Type B pancreatic cell (in vitro differentiated cells): ENCODE measurements around the gene FOXN3. TPM values are rescaled to one million over a fixed set of nuclear protein-coding genes. Genes with fewer than 3 reads are reported as not detected.
"Not testable (repeated sequence)": the region's sequence is repeated elsewhere in the genome, so short reads cannot be mapped to it uniquely, and the experiment has no call there.

ENCODE experiments used
- DNase-seq: peaks from one replicate; pipeline ENCODE4 v3.0.0; 2021; ENCODE audit warnings: mixed read lengths; ENCODE audit not compliant: unreplicated experiment; ENCODE audit errors: extremely low spot score
- H3K27ac Mint-ChIP-seq: 2 replicates; pipeline ENCODE4 v1.8.0; 2021; ENCODE audit warnings: mild to moderate bottlenecking, mixed read lengths
- H3K27me3 Mint-ChIP-seq: 2 replicates; pipeline ENCODE4 v1.8.0; 2021; ENCODE audit warnings: mixed read lengths
- H3K36me3 Mint-ChIP-seq: 2 replicates; pipeline ENCODE4 v1.8.0; 2021; ENCODE audit warnings: mixed read lengths
- H3K4me1 Mint-ChIP-seq: one replicate; pipeline ENCODE4 v1.8.0; 2021; ENCODE audit warnings: mixed read lengths; ENCODE audit not compliant: unreplicated experiment
- H3K4me3 Mint-ChIP-seq: 2 replicates; pipeline ENCODE4 v1.8.0; 2021; ENCODE audit warnings: mild to moderate bottlenecking, mixed read lengths
- H3K9me3 Mint-ChIP-seq: 2 replicates; pipeline ENCODE4 v1.8.0; 2021; ENCODE audit warnings: mixed read lengths
- total RNA-seq: library from RNA; stranded (reverse); gene quantifications from 2 replicates; pipeline ENCODE4 v1.2.1, GENCODE V29; 2021; ENCODE audit warnings: low replicate concordance
- TF ChIP-seq, protein P1 (sequence below): fragments of 200-600 bp; sonication (generic); conservative IDR thresholded peaks from 2 replicates; pipeline ENCODE4 v1.5.0; 2021; ENCODE audit warnings: antibody characterized with exemption, mild to moderate bottlenecking

The FOXN3 gene
- total RNA-seq, 1 donor from 2014 or later, result 73.5 TPM

DNA sequence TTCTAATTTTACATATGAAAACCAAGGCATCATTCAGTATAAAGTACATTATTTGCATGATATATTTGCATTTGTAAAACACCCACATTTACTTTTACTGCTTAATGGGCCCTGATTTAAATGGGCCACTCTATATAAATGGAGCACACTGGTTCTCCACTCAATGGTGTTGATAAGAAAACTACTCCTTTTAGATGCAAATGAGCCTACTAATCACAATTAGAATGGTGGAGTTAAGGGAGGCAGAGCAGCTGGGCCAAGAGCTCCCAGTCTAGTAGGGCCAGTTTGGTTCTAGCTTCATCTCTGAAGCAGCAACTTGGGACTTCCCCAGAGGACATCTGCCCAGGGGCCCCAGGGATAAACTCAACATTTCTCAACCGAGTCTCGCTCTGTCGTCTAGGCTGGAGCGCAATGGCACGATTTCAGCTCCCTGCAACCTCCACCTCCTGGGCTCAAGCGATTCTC, 120.7 kb downstream of the FOXN3 start:
- no peak for DNase-seq
- H3K9me3 Mint-ChIP-seq, result no peaks in the 10 kb centered on the region
- H3K36me3 Mint-ChIP-seq, result peaks cover 26% of the 10 kb centered on the region
- no peak overlapping the region for H3K27ac Mint-ChIP-seq
- TF ChIP-seq, protein P1, sequence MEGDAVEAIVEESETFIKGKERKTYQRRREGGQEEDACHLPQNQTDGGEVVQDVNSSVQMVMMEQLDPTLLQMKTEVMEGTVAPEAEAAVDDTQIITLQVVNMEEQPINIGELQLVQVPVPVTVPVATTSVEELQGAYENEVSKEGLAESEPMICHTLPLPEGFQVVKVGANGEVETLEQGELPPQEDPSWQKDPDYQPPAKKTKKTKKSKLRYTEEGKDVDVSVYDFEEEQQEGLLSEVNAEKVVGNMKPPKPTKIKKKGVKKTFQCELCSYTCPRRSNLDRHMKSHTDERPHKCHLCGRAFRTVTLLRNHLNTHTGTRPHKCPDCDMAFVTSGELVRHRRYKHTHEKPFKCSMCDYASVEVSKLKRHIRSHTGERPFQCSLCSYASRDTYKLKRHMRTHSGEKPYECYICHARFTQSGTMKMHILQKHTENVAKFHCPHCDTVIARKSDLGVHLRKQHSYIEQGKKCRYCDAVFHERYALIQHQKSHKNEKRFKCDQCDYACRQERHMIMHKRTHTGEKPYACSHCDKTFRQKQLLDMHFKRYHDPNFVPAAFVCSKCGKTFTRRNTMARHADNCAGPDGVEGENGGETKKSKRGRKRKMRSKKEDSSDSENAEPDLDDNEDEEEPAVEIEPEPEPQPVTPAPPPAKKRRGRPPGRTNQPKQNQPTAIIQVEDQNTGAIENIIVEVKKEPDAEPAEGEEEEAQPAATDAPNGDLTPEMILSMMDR, result no peak
- peaks cover 20% of the 10 kb centered on the region for H3K4me1 Mint-ChIP-seq
- no peaks in the 10 kb centered on the region for H3K27me3 Mint-ChIP-seq
- no peak overlapping the region for H3K4me3 Mint-ChIP-seq

DNA sequence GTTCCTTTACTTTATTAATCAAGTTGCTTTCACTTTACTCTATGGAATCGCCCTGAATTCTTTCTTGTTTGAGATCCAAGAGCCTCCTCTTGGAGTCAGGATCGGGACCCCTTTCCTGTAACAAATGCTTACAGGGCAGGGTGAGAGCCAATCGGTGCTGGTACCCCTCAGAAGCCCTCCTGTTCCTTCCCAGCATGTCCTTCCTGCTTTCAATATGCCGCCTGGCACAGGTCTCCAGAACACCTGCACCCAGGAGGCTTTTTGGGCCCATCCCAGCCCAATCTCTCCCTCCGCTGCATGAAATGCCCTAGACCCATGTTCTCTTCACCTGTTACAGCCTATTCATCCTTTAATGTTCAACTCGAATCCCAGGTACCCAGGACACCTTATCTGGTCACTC, 122.2 kb downstream of the FOXN3 start:
- no peak for DNase-seq
- H3K4me1 Mint-ChIP-seq, result peaks cover 20% of the 10 kb centered on the region
- H3K36me3 Mint-ChIP-seq, result peaks cover 25% of the 10 kb centered on the region
- H3K27me3 Mint-ChIP-seq, result no peaks in the 10 kb centered on the region
- H3K9me3 Mint-ChIP-seq, result no peaks in the 10 kb centered on the region
- no peak overlapping the region for H3K4me3 Mint-ChIP-seq
- TF ChIP-seq, protein P1, result no peak
- no peak overlapping the region for H3K27ac Mint-ChIP-seq

DNA sequence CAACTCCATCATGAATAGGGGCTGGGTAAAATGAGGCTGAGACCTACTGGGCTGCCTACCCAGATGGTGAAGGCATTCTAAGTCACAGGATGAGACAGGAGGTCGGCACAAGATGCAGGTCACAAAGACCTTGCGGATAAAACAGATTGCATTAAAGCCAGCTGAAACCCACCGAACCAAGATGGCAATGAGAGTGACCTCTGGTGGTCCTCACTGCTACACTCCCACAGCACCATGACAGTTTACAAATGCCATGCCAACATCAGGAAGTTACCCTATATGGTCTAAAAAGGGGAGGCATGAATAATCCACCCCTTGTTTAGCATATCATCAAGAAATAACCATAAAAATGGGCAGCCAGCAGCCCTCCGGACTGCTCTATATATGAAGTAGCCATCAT, 122.6 kb downstream of the FOXN3 start:
- Mint-ChIP-seq H3K36me3 (peaks cover 23% of the 10 kb centered on the region), H3K4me1 (peaks cover 20% of the 10 kb centered on the region)
- DNase-seq, H3K4me3 Mint-ChIP-seq, H3K27me3 Mint-ChIP-seq, H3K9me3 Mint-ChIP-seq, H3K27ac Mint-ChIP-seq: not testable (repeated sequence)

DNA sequence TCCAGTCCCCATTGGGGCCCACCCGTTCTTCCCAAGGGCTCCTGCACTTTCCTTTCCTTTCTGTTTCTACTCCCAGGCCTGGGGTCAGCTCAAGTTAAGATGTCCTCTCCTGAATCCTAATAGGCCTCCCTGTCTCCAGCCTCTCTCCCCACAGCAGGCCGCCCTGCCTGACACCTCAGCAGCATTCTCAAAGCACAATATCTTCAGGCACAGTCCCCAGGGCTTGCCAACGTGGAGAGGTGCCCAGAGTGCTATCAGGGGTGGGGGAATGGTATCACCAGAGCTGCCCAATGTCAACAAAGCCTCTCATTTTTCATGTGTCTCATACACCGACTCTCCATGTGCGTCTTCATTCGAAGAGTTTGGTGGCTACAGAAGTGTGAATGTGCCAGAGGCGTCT, 123.0 kb downstream of the FOXN3 start:
- H3K27ac Mint-ChIP-seq, result no peak overlapping the region
- H3K4me1 Mint-ChIP-seq, result peaks cover 20% of the 10 kb centered on the region
- H3K4me3 Mint-ChIP-seq, result no peak overlapping the region
- TF ChIP-seq, protein P1, result no peak
- no peaks in the 10 kb centered on the region for H3K27me3 Mint-ChIP-seq
- H3K9me3 Mint-ChIP-seq, result no peaks in the 10 kb centered on the region
- peaks cover 23% of the 10 kb centered on the region for H3K36me3 Mint-ChIP-seq
- DNase-seq, result no peak

DNA sequence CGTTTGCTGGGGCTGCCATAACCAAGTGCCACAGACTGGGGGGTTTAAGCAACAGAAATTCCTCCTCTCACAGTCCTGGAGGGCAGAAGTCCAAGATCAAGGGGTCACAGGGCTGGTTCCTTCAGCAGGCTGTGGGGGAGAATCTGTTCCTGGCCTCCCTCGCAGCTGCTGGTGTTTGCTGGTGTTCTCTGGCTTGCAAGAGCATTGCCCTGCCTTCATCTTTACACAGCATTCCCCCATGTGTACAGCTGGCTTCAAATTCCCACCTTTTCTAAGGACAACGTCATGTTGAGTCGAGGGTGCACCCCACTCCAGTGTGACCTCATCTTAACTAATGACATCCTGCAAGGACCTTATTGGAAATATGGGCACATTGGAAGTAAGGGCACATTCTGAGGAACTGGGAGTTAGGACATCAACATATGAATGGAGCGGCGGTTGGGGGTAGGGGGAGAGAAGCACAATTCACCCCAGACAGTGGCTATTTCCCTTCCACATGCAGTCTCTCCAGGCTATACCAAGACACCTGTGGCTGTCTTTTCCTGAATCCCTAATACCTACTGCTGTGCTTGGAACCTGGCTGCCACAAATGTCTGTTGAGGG, 123.6 kb downstream of the FOXN3 start:
- no peak for DNase-seq
- TF ChIP-seq, protein P1, result no peak
- no peaks in the 10 kb centered on the region for H3K27me3 Mint-ChIP-seq
- no peak overlapping the region for H3K27ac Mint-ChIP-seq
- no peaks in the 10 kb centered on the region for H3K9me3 Mint-ChIP-seq
- H3K36me3 Mint-ChIP-seq, result peaks cover 23% of the 10 kb centered on the region
- H3K4me3 Mint-ChIP-seq, result no peak overlapping the region
- peaks cover 20% of the 10 kb centered on the region for H3K4me1 Mint-ChIP-seq

DNA sequence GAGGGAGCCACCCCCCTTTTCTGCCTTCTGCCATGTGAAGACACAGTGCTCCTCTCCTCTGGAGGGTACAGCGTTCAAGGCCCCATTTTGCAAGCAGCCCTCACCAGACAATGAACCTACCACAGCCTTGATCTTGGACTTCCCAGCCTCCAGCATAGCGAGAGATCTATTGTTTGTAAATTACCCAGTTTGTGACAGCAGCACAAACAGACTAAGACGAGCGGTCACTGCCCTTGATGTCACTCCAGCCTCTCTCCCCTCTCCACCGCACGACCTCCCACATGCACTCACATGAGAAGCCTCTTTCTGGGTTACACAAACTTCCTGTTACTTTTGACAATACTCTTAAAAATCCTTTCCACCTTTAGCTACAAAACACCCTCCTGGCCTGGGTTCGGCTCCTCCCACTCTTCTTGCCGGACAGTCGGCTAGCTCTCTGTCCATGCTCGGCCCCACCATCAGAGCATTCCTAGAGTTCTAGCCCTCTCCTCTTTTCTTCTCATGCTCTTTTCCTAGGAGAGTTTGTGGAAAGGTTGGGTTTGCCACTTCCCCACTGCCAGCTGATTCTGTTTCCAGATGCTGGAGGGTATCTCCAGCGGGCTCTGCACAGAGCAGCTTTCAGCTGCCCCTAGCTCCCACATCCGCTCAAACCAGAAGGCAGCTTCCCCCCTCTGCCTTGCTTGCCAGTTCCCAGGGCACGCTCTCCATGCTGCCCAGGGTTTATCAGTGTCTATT, 124.3 kb downstream of the FOXN3 start:
- TF ChIP-seq, protein P1, result no peak
- H3K36me3 Mint-ChIP-seq, result peaks cover 23% of the 10 kb centered on the region
- DNase-seq, result no peak
- no peaks in the 10 kb centered on the region for H3K27me3 Mint-ChIP-seq
- no peak overlapping the region for H3K27ac Mint-ChIP-seq
- no peak overlapping the region for H3K4me3 Mint-ChIP-seq
- H3K4me1 Mint-ChIP-seq, result peaks cover 20% of the 10 kb centered on the region
- no peaks in the 10 kb centered on the region for H3K9me3 Mint-ChIP-seq
